ENCODE data around the gene MRPS9.

The MRPS9 gene

DNA sequence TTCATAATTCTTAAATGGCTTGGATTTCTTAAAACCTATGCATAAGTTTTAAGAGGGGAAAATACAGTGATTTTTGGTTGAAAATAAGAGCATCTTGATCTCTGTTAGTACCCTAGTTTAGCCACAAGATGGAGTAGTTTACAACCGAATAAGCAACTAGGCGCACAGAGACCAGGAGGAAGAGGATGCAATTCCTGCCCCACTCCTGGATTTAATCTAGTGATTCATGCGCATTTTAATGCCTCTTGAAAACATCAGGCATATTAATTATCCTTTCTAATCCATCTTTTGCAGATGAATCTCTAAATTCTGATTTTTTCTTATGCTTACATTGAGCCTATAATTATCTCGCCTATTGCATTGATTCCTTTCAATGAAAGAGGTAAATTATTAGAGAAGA lies 76.7 kb downstream of the MRPS9 start:
- H3K27me3 ChIP-seq (ENCODE audit: control insufficient read depth in 1 of 2, insufficient read depth in 2 of 2, low read length in 2 of 2) = no peaks in the 10 kb centered on the region

DNA sequence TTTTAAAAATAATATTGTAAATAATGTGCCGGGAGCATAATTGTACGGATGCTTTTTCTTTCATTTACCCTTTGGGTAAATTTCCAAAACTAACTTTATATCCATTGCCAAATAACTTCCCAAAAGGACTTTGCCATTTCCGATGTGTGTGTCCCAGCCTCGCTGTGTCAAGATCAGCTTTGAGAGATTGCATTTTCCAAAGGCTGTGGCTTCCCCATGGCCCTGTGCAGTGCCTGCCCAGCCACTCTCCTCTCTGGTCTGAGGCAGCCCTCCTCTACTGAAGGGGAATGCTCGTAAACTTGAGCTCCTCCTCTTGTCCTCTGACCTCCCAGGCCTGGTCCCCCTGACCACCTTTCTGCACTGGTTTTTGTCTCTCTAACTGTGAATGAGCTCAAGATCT lies 78.5 kb downstream of the MRPS9 start:
- H3K9ac ChIP-seq (ENCODE audit: low read depth in 1 of 2, low read length in 2 of 2) = no peak overlapping the region

More for the DNA sequence above, 76.7 kb downstream of the MRPS9 start:
- H3K36me3 ChIP-seq (ENCODE audit: control insufficient read depth in 1 of 2, insufficient read depth in 2 of 2, low read length in 2 of 2) = no peaks in the 10 kb centered on the region
- no peak overlapping the region for H3K27ac ChIP-seq (ENCODE audit: low read depth, low read length)
- no peaks in the 10 kb centered on the region for H3K9me3 ChIP-seq (ENCODE audit: control insufficient read depth in 1 of 2, low read length in 2 of 2)
- H3K4me1 ChIP-seq (ENCODE audit: control insufficient read depth in 1 of 2, insufficient read depth in 2 of 2, low read length in 2 of 2) = no peaks in the 10 kb centered on the region
- no peak overlapping the region for H3K9ac ChIP-seq (ENCODE audit: low read depth in 1 of 2, low read length in 2 of 2)
- H3K4me3 ChIP-seq (ENCODE audit: low read depth in 1 of 2, low read length in 2 of 2) = no peak overlapping the region

DNA sequence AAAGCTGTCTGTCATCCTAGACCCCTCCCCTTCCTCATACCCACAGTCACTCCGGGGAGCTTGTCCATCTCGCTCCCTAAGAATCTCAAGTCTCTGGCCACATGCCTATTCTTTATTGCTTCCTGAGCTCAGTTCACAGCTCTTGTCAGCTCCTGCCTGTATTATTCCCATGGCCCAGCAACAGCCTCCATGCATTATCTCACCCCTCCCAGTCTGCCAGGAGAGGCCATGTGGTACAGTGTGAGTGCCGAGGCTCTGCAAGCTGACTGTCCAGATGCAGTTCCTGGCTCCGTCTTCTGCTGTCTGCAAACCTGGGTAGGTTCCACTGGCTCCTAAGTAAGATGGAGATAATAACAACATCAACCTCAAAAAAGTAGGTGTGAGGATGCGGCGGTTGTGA lies 79.7 kb downstream of the MRPS9 start:
- H3K27ac ChIP-seq (ENCODE audit: low read depth, low read length) = no peak overlapping the region
- no peaks in the 10 kb centered on the region for H3K4me1 ChIP-seq (ENCODE audit: control insufficient read depth in 1 of 2, insufficient read depth in 2 of 2, low read length in 2 of 2)
- no peaks in the 10 kb centered on the region for H3K27me3 ChIP-seq (ENCODE audit: control insufficient read depth in 1 of 2, insufficient read depth in 2 of 2, low read length in 2 of 2)
- no peaks in the 10 kb centered on the region for H3K36me3 ChIP-seq (ENCODE audit: control insufficient read depth in 1 of 2, insufficient read depth in 2 of 2, low read length in 2 of 2)
- no peaks in the 10 kb centered on the region for H3K9me3 ChIP-seq (ENCODE audit: control insufficient read depth in 1 of 2, low read length in 2 of 2)
- H3K9ac ChIP-seq (ENCODE audit: low read depth in 1 of 2, low read length in 2 of 2) = no peak overlapping the region
- H3K4me3 ChIP-seq (ENCODE audit: low read depth in 1 of 2, low read length in 2 of 2) = no peak overlapping the region

More for the DNA sequence above, 78.5 kb downstream of the MRPS9 start:
- Histone ChIP-seq H3K4me3 (ENCODE audit: low read depth in 1 of 2, low read length in 2 of 2) (no peak overlapping the region), H3K4me1 (ENCODE audit: control insufficient read depth in 1 of 2, insufficient read depth in 2 of 2, low read length in 2 of 2) (no peaks in the 10 kb centered on the region), H3K27me3 (ENCODE audit: control insufficient read depth in 1 of 2, insufficient read depth in 2 of 2, low read length in 2 of 2) (no peaks in the 10 kb centered on the region), H3K27ac (ENCODE audit: low read depth, low read length) (no peak overlapping the region), H3K9me3 (ENCODE audit: control insufficient read depth in 1 of 2, low read length in 2 of 2) (no peaks in the 10 kb centered on the region), H3K36me3 (ENCODE audit: control insufficient read depth in 1 of 2, insufficient read depth in 2 of 2, low read length in 2 of 2) (no peaks in the 10 kb centered on the region)

DNA sequence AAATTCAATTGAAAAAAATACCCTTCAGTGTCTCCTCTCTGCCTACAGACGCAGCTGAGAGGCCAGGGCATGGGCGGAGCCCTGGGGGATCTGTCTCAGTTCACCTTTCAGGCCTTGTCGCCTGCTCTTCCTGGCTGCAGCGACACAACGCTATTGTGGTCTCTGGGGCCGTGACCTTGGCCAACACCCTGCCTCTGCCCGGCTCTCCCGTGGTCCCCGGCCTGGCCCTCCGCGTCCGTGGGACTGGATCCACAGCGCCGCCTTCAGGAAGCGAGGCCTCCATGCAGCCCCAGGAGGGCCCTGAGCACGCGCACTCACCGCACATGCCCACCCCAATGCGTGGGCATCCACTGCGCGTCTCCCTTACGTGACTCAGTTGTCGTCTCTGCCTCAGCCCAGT lies 81.1 kb downstream of the MRPS9 start:
- Histone ChIP-seq H3K36me3 (ENCODE audit: control insufficient read depth in 1 of 2, insufficient read depth in 2 of 2, low read length in 2 of 2) (no peaks in the 10 kb centered on the region), H3K9me3 (ENCODE audit: control insufficient read depth in 1 of 2, low read length in 2 of 2) (no peaks in the 10 kb centered on the region), H3K27me3 (ENCODE audit: control insufficient read depth in 1 of 2, insufficient read depth in 2 of 2, low read length in 2 of 2) (no peaks in the 10 kb centered on the region), H3K4me1 (ENCODE audit: control insufficient read depth in 1 of 2, insufficient read depth in 2 of 2, low read length in 2 of 2) (no peaks in the 10 kb centered on the region), H3K9ac (ENCODE audit: low read depth in 1 of 2, low read length in 2 of 2) (no peak overlapping the region), H3K4me3 (ENCODE audit: low read depth in 1 of 2, low read length in 2 of 2) (no peak overlapping the region), H3K27ac (ENCODE audit: low read depth, low read length) (no peak overlapping the region)

DNA sequence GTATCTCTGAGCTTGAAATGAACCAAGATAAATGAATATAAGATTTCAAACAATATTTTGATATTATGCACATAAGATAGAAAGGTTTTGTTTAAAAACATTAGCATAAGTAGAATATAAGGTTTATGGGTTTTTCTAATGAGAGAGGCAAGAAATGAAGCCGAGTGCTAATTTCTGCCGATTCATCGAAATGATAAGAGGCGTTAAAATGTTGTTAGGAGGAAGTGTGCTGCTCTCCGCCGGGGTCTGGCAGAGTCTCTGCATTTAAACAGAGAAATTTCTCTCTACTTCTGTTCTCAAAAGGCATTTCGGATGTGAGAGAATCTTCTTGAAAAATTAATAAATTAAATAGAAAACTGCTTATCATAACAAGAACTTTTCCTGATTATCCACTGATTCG lies 83.6 kb downstream of the MRPS9 start:
- no peaks in the 10 kb centered on the region for H3K36me3 ChIP-seq (ENCODE audit: control insufficient read depth in 1 of 2, insufficient read depth in 2 of 2, low read length in 2 of 2)
- H3K4me1 ChIP-seq (ENCODE audit: control insufficient read depth in 1 of 2, insufficient read depth in 2 of 2, low read length in 2 of 2) = no peaks in the 10 kb centered on the region
- H3K27me3 ChIP-seq (ENCODE audit: control insufficient read depth in 1 of 2, insufficient read depth in 2 of 2, low read length in 2 of 2) = no peaks in the 10 kb centered on the region
- H3K9me3 ChIP-seq (ENCODE audit: control insufficient read depth in 1 of 2, low read length in 2 of 2) = no peaks in the 10 kb centered on the region
- H3K27ac ChIP-seq (ENCODE audit: low read depth, low read length) = no peak overlapping the region
- no peak overlapping the region for H3K9ac ChIP-seq (ENCODE audit: low read depth in 1 of 2, low read length in 2 of 2)
- H3K4me3 ChIP-seq (ENCODE audit: low read depth in 1 of 2, low read length in 2 of 2) = no peak overlapping the region

DNA sequence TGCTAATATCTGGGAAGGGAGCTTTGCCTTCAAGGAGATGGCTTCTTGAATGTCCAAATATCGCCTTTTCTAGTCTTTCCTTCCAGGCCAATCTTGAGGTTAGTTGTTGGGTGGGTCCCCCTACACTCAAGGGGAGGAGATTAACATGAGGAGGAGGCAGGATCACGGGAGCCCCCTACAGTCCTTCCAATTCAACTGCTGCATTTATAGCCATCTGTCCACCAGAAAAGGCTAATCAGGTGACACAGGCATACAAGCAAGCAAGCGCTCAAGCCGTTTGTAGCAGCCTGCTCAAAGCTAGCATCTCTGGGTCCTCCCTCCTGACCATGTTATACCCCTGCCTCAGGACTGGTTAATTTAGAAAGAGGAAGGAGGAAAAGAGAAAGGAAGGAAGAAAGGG lies 87.6 kb downstream of the MRPS9 start:
- Histone ChIP-seq H3K27ac (ENCODE audit: low read depth, low read length) (no peak overlapping the region), H3K4me3 (ENCODE audit: low read depth in 1 of 2, low read length in 2 of 2) (no peak overlapping the region), H3K4me1 (ENCODE audit: control insufficient read depth in 1 of 2, insufficient read depth in 2 of 2, low read length in 2 of 2) (no peaks in the 10 kb centered on the region), H3K9ac (ENCODE audit: low read depth in 1 of 2, low read length in 2 of 2) (no peak overlapping the region), H3K36me3 (ENCODE audit: control insufficient read depth in 1 of 2, insufficient read depth in 2 of 2, low read length in 2 of 2) (no peaks in the 10 kb centered on the region), H3K27me3 (ENCODE audit: control insufficient read depth in 1 of 2, insufficient read depth in 2 of 2, low read length in 2 of 2) (no peaks in the 10 kb centered on the region), H3K9me3 (ENCODE audit: control insufficient read depth in 1 of 2, low read length in 2 of 2) (no peaks in the 10 kb centered on the region)

DNA sequence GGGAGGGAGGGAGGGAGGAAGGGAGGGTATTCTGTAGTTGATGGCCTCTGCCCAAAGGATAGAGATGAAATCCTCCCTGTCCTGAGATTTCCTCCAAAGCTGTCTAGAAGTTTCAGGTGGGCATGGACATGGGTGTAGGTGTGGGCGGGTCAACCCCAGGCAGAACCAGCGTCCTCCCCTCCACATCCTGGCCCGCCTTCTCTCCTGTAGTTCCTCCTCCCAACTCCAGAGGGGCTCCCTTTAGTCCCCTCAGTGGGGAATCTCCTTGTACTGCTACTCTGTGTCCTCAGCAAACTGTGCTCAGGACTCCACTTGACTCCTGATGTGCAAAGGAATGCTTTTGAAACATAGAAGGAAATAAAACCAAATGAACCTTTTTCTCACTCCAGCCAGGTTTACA lies 88.1 kb downstream of the MRPS9 start:
- H3K9me3 ChIP-seq (ENCODE audit: control insufficient read depth in 1 of 2, low read length in 2 of 2) = no peaks in the 10 kb centered on the region
- H3K9ac ChIP-seq (ENCODE audit: low read depth in 1 of 2, low read length in 2 of 2) = no peak overlapping the region
- H3K4me3 ChIP-seq (ENCODE audit: low read depth in 1 of 2, low read length in 2 of 2) = no peak overlapping the region
- no peaks in the 10 kb centered on the region for H3K36me3 ChIP-seq (ENCODE audit: control insufficient read depth in 1 of 2, insufficient read depth in 2 of 2, low read length in 2 of 2)
- H3K27ac ChIP-seq (ENCODE audit: low read depth, low read length) = no peak overlapping the region
- no peaks in the 10 kb centered on the region for H3K4me1 ChIP-seq (ENCODE audit: control insufficient read depth in 1 of 2, insufficient read depth in 2 of 2, low read length in 2 of 2)
- H3K27me3 ChIP-seq (ENCODE audit: control insufficient read depth in 1 of 2, insufficient read depth in 2 of 2, low read length in 2 of 2) = no peaks in the 10 kb centered on the region

DNA sequence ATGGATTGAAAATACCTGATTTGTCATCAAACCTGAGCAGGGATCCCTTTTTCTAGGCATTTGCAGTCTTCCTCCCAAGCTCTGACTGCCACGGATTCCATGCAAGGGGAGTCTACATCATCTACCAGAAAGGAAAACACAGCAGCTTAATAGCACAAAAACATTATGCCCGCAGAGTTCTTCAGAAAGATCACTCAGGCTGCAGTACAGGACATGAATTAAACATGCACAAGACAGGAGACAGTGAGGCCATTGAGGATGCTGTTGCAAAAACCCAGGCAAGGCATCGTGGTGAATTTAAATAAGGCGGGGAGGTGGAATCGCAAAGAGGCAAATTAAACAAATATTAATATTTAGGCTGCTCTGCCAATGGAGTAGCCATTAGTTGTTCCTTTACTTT lies 88.5 kb downstream of the MRPS9 start:
- Histone ChIP-seq H3K4me3 (ENCODE audit: low read depth in 1 of 2, low read length in 2 of 2) (no peak overlapping the region), H3K4me1 (ENCODE audit: control insufficient read depth in 1 of 2, insufficient read depth in 2 of 2, low read length in 2 of 2) (no peaks in the 10 kb centered on the region), H3K36me3 (ENCODE audit: control insufficient read depth in 1 of 2, insufficient read depth in 2 of 2, low read length in 2 of 2) (no peaks in the 10 kb centered on the region), H3K9me3 (ENCODE audit: control insufficient read depth in 1 of 2, low read length in 2 of 2) (no peaks in the 10 kb centered on the region), H3K27ac (ENCODE audit: low read depth, low read length) (no peak overlapping the region), H3K27me3 (ENCODE audit: control insufficient read depth in 1 of 2, insufficient read depth in 2 of 2, low read length in 2 of 2) (no peaks in the 10 kb centered on the region), H3K9ac (ENCODE audit: low read depth in 1 of 2, low read length in 2 of 2) (no peak overlapping the region)

DNA sequence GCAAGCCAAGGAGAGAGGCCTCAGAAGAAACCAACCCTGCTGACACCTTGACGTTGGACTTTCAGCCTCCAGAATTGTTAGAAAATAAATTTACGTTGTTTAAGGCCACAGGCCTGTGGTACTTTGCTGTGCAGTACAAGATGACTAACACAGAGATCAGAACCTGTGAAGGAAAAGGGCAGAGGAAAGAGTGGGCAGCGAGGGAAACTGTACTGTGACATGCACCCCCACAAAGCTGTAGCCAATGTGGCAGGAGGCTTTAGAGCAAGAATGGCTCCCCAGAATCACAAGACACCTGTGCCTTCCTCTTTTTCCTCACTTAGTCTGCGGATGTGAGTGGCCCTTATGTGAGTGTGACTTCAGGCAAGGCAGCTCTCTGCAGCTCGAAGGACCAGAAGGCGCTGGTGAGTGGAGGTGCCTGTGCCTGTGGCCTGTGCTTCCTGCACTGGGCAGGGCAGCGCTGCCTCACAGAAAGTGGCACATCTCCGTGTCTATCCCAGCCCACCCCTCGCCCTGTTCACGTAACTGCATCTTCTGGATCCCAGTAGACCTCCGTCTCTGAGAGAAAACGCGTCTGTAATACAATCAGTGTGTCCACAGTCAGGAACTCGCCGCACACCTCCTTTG lies 89.5 kb downstream of the MRPS9 start:
- Histone ChIP-seq H3K27ac (ENCODE audit: low read depth, low read length) (no peak overlapping the region), H3K9me3 (ENCODE audit: control insufficient read depth in 1 of 2, low read length in 2 of 2) (no peaks in the 10 kb centered on the region), H3K36me3 (ENCODE audit: control insufficient read depth in 1 of 2, insufficient read depth in 2 of 2, low read length in 2 of 2) (no peaks in the 10 kb centered on the region)

DNA sequence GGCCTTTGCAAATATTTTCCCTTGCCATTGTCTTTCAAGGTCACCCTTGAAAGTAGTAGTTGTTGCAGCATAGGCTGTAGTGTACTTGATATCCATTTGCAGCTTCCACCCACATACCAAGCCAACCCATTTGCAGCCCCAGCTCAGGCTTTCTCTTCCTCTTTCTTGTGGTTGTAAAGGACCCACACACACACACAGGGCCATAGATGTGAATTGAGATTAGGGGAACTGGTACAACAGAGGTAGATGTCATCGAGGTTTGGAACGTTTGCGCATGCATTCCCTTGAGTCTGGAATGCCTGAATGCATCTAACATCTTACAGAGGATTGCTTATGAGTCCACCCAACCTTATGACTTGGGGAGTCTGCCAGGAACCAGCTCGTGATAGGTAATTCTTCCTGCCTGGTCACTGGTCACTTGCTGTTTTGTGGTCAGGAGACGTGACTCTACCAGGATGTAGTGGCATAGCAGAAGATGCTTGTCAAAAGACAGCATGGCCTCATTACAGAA lies 91.9 kb downstream of the MRPS9 start:
- no peaks in the 10 kb centered on the region for H3K4me1 ChIP-seq (ENCODE audit: control insufficient read depth in 1 of 2, insufficient read depth in 2 of 2, low read length in 2 of 2)
- H3K9ac ChIP-seq (ENCODE audit: low read depth in 1 of 2, low read length in 2 of 2) = no peak overlapping the region
- H3K27me3 ChIP-seq (ENCODE audit: control insufficient read depth in 1 of 2, insufficient read depth in 2 of 2, low read length in 2 of 2) = no peaks in the 10 kb centered on the region
- no peak overlapping the region for H3K4me3 ChIP-seq (ENCODE audit: low read depth in 1 of 2, low read length in 2 of 2)
- H3K9me3 ChIP-seq (ENCODE audit: control insufficient read depth in 1 of 2, low read length in 2 of 2) = no peaks in the 10 kb centered on the region
- no peak overlapping the region for H3K27ac ChIP-seq (ENCODE audit: low read depth, low read length)
- no peaks in the 10 kb centered on the region for H3K36me3 ChIP-seq (ENCODE audit: control insufficient read depth in 1 of 2, insufficient read depth in 2 of 2, low read length in 2 of 2)

More for the DNA sequence above, 89.5 kb downstream of the MRPS9 start:
- Histone ChIP-seq H3K4me3 (ENCODE audit: low read depth in 1 of 2, low read length in 2 of 2) (no peak overlapping the region), H3K27me3 (ENCODE audit: control insufficient read depth in 1 of 2, insufficient read depth in 2 of 2, low read length in 2 of 2) (no peaks in the 10 kb centered on the region), H3K9ac (ENCODE audit: low read depth in 1 of 2, low read length in 2 of 2) (no peak overlapping the region), H3K4me1 (ENCODE audit: control insufficient read depth in 1 of 2, insufficient read depth in 2 of 2, low read length in 2 of 2) (no peaks in the 10 kb centered on the region)

DNA sequence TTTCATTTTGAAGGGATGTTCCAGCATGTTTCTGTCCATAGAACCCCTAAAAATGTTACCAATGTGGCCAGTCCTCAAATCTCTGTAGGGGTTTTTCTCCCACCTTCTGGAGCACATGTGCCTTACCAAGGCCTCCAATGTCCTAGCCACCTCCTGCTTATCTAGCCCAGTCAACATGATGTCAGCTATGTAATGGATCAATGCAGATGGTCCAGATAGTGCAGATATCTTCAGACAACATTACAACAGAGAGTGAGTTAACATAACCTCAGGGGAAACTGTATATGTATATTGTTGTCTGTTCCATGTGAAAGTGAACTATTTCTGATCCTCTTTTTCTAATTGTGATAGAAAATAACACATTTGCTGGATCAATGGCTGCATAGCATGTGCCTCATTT lies 92.7 kb downstream of the MRPS9 start:
- Histone ChIP-seq H3K4me1 (ENCODE audit: control insufficient read depth in 1 of 2, insufficient read depth in 2 of 2, low read length in 2 of 2) (no peaks in the 10 kb centered on the region), H3K36me3 (ENCODE audit: control insufficient read depth in 1 of 2, insufficient read depth in 2 of 2, low read length in 2 of 2) (no peaks in the 10 kb centered on the region), H3K27me3 (ENCODE audit: control insufficient read depth in 1 of 2, insufficient read depth in 2 of 2, low read length in 2 of 2) (no peaks in the 10 kb centered on the region), H3K9ac (ENCODE audit: low read depth in 1 of 2, low read length in 2 of 2) (no peak overlapping the region), H3K27ac (ENCODE audit: low read depth, low read length) (no peak overlapping the region), H3K9me3 (ENCODE audit: control insufficient read depth in 1 of 2, low read length in 2 of 2) (no peaks in the 10 kb centered on the region), H3K4me3 (ENCODE audit: low read depth in 1 of 2, low read length in 2 of 2) (no peak overlapping the region)
